Liver (tissue), 3 donors: ENCODE results near the gene EVL.

Source experiments
- GABPA ChIP-seq, 2 donors: IDR thresholded peaks in 1 of 2; conservative IDR thresholded peaks in 1 of 2; 2 replicates each; pipeline ENCODE4 v1.6.1; 2016; ENCODE audit warnings: antibody characterized with exemption in 2 of 2, mild to moderate bottlenecking in 1 of 2, moderate library complexity in 1 of 2
- HNF4A ChIP-seq, 2 donors: conservative IDR thresholded peaks; 2 replicates each; pipeline ENCODE4 v1.6.1; 2016; ENCODE audit warnings: antibody characterized with exemption in 2 of 2, mild to moderate bottlenecking in 2 of 2
- JUND ChIP-seq, 2 donors: IDR thresholded peaks; 2 replicates each; pipeline ENCODE4 v1.6.1; 2016; ENCODE audit warnings: antibody characterized with exemption in 2 of 2
- NR2F2 ChIP-seq: IDR thresholded peaks from 2 replicates; pipeline ENCODE4 v1.6.1; 2016; ENCODE audit warnings: antibody characterized with exemption
- RAD21 ChIP-seq, 2 donors: IDR thresholded peaks; 2 replicates each; pipeline ENCODE4 v1.6.1; 2016; ENCODE audit warnings: antibody characterized with exemption in 2 of 2, mild to moderate bottlenecking in 2 of 2
- RXRA ChIP-seq, 2 donors: IDR thresholded peaks; 2 replicates each; pipeline ENCODE4 v1.6.1; 2017 to 2018; ENCODE audit warnings: antibody characterized with exemption in 2 of 2, mild to moderate bottlenecking in 1 of 2
- TAF1 ChIP-seq: conservative IDR thresholded peaks from 2 replicates; pipeline ENCODE4 v1.6.1; 2016; ENCODE audit warnings: antibody characterized with exemption, mild to moderate bottlenecking
- YY1 ChIP-seq: IDR thresholded peaks from 2 replicates; pipeline ENCODE4 v1.6.1; 2016; ENCODE audit warnings: antibody characterized with exemption, mild to moderate bottlenecking
- TF ChIP-seq, protein P1 (sequence below): fragments of 150-350 bp; IDR thresholded peaks from 2 replicates; pipeline ENCODE4 v1.5.1; 2017; ENCODE audit warnings: improper control_type of control experiment, low read depth, low read length; ENCODE audit not compliant: missing input control
- TF ChIP-seq, protein P2 (sequence below): IDR thresholded peaks from 2 replicates; pipeline ENCODE4 v1.6.1; 2016; ENCODE audit warnings: antibody characterized with exemption, mild to moderate bottlenecking
- donor health status: healthy.
- donor health status: healthy.

DNA sequence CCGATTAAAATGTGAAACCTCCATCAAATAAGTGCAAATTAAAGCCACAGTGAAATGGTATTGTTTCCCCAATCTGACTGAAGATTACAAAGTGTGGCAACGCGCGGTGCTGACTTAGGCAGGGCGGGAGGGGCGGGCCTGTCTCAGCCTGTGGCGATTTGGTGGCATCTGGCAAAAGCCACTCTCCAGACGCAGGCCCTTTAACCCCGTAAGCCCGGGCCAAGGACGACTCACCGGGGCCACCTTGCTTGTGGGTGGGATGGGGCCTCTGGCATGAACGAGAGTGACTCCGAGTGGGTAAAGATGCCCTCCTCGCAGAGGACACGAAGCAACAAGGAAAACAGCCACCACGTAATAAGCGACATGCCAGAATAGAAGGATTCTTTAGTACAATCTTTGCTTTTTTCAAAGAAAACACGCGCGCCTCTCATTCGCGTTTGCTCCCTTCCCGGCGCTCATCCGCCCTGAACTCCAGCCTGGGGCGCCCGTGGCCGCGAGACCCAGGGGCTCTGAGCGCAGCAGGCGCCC lies 93.4 kb downstream of the EVL start:
- TF ChIP-seq, protein P1, sequence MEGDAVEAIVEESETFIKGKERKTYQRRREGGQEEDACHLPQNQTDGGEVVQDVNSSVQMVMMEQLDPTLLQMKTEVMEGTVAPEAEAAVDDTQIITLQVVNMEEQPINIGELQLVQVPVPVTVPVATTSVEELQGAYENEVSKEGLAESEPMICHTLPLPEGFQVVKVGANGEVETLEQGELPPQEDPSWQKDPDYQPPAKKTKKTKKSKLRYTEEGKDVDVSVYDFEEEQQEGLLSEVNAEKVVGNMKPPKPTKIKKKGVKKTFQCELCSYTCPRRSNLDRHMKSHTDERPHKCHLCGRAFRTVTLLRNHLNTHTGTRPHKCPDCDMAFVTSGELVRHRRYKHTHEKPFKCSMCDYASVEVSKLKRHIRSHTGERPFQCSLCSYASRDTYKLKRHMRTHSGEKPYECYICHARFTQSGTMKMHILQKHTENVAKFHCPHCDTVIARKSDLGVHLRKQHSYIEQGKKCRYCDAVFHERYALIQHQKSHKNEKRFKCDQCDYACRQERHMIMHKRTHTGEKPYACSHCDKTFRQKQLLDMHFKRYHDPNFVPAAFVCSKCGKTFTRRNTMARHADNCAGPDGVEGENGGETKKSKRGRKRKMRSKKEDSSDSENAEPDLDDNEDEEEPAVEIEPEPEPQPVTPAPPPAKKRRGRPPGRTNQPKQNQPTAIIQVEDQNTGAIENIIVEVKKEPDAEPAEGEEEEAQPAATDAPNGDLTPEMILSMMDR = no peak
- TF ChIP-seq, protein P2, sequence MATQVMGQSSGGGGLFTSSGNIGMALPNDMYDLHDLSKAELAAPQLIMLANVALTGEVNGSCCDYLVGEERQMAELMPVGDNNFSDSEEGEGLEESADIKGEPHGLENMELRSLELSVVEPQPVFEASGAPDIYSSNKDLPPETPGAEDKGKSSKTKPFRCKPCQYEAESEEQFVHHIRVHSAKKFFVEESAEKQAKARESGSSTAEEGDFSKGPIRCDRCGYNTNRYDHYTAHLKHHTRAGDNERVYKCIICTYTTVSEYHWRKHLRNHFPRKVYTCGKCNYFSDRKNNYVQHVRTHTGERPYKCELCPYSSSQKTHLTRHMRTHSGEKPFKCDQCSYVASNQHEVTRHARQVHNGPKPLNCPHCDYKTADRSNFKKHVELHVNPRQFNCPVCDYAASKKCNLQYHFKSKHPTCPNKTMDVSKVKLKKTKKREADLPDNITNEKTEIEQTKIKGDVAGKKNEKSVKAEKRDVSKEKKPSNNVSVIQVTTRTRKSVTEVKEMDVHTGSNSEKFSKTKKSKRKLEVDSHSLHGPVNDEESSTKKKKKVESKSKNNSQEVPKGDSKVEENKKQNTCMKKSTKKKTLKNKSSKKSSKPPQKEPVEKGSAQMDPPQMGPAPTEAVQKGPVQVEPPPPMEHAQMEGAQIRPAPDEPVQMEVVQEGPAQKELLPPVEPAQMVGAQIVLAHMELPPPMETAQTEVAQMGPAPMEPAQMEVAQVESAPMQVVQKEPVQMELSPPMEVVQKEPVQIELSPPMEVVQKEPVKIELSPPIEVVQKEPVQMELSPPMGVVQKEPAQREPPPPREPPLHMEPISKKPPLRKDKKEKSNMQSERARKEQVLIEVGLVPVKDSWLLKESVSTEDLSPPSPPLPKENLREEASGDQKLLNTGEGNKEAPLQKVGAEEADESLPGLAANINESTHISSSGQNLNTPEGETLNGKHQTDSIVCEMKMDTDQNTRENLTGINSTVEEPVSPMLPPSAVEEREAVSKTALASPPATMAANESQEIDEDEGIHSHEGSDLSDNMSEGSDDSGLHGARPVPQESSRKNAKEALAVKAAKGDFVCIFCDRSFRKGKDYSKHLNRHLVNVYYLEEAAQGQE = no peak
- TF ChIP-seq RXRA (IDR thresholded peaks at IDR 0.05) (no peak), GABPA (IDR thresholded peaks at IDR 0.05 in 1 of 2, conservative IDR thresholded peaks at IDR 0.05 in 1 of 2) (no peak), YY1 (no peak), JUND (IDR thresholded peaks at IDR 0.05) (no peak), HNF4A (conservative IDR thresholded peaks at IDR 0.05) (no peak), RAD21 (IDR thresholded peaks at IDR 0.05) (no peak), TAF1 (no peak), NR2F2 (no peak)
